ENCODE results near the gene RREB1. TPM values are rescaled to one million over a fixed set of nuclear protein-coding genes. Genes with fewer than 3 reads are reported as not detected.

Gene RREB1
- total RNA-seq, 1 donor from 2014 or later: 41.8 TPM

- TF ChIP-seq EZH2 (IDR thresholded peaks at IDR 0.05; ENCODE audit: insufficient read depth, low read length): no peak
- no peak for TF ChIP-seq CTCF (IDR thresholded peaks at IDR 0.05; ENCODE audit: insufficient read depth, low read depth, low read length)
- DNase-seq (ENCODE audit: low read depth) (no peak), FAIRE-seq (no peak)
- Mint-ChIP-seq H3K36me3 (ENCODE audit: low read depth, unreplicated experiment) (no peaks in the 10 kb centered on the region), H3K27me3 (ENCODE audit: low read depth, unreplicated experiment) (no peaks in the 10 kb centered on the region), H3K27ac (ENCODE audit: unreplicated experiment) (no peak overlapping the region), H3K4me1 (ENCODE audit: low read depth, unreplicated experiment) (peaks cover 16% of the 10 kb centered on the region), H3K4me3 (ENCODE audit: unreplicated experiment) (peak overlapping the region; percentile 27), H3K9me3 (ENCODE audit: unreplicated experiment) (peaks cover 3% of the 10 kb centered on the region)
- no peaks in the 10 kb centered on the region for H4K20me1 ChIP-seq (ENCODE audit: insufficient read depth, low read length)
- H3K36me3 ChIP-seq (ENCODE audit: insufficient read depth, low read length): no peaks in the 10 kb centered on the region
- no peak overlapping the region for H3K4me2 ChIP-seq (ENCODE audit: low read length)
- H3K9me3 ChIP-seq (ENCODE audit: insufficient read depth, low read depth, low read length): no peaks in the 10 kb centered on the region
- H3K27me3 ChIP-seq (ENCODE audit: insufficient read depth, low read length): no peaks in the 10 kb centered on the region
- H3K27ac ChIP-seq (ENCODE audit: low read depth, low read length): no peak overlapping the region
- peaks cover 13% of the 10 kb centered on the region for H3K4me1 ChIP-seq (ENCODE audit: insufficient read depth, low read length)
- H2AFZ ChIP-seq (ENCODE audit: low read depth, low read length): no peak overlapping the region
- H3K79me2 ChIP-seq (ENCODE audit: insufficient read depth, low read length): no peaks in the 10 kb centered on the region
- H3K9ac ChIP-seq (ENCODE audit: low read length): no peak overlapping the region
- H3K4me3 ChIP-seq (ENCODE audit: insufficient read depth, low read depth, low read length): no peak overlapping the region
These were observed 149.9 kb downstream of the RREB1 start for GRCh38 chr6:7257521-7258230.

- Histone ChIP-seq H3K4me1 (ENCODE audit: insufficient read depth, low read length) (peaks cover 13% of the 10 kb centered on the region), H2AFZ (ENCODE audit: low read depth, low read length) (no peak overlapping the region), H3K4me3 (ENCODE audit: insufficient read depth, low read depth, low read length) (no peak overlapping the region), H3K27ac (ENCODE audit: low read depth, low read length) (no peak overlapping the region), H3K36me3 (ENCODE audit: insufficient read depth, low read length) (no peaks in the 10 kb centered on the region), H3K9me3 (ENCODE audit: insufficient read depth, low read depth, low read length) (no peaks in the 10 kb centered on the region), H3K27me3 (ENCODE audit: insufficient read depth, low read length) (no peaks in the 10 kb centered on the region), H3K79me2 (ENCODE audit: insufficient read depth, low read length) (no peaks in the 10 kb centered on the region), H4K20me1 (ENCODE audit: insufficient read depth, low read length) (no peaks in the 10 kb centered on the region), H3K4me2 (ENCODE audit: low read length) (no peak overlapping the region), H3K9ac (ENCODE audit: low read length) (no peak overlapping the region)
- Mint-ChIP-seq H3K27me3 (ENCODE audit: low read depth, unreplicated experiment) (no peaks in the 10 kb centered on the region), H3K36me3 (ENCODE audit: low read depth, unreplicated experiment) (no peaks in the 10 kb centered on the region), H3K27ac (ENCODE audit: unreplicated experiment) (no peak overlapping the region), H3K9me3 (ENCODE audit: unreplicated experiment) (peaks cover 3% of the 10 kb centered on the region), H3K4me1 (ENCODE audit: low read depth, unreplicated experiment) (peaks cover 16% of the 10 kb centered on the region), H3K4me3 (ENCODE audit: unreplicated experiment) (peak overlapping the region; percentile 27)
- TF ChIP-seq CTCF (IDR thresholded peaks at IDR 0.05; ENCODE audit: insufficient read depth, low read depth, low read length) (no peak), EZH2 (IDR thresholded peaks at IDR 0.05; ENCODE audit: insufficient read depth, low read length) (no peak)
- no peak for FAIRE-seq
- DNase-seq (ENCODE audit: low read depth): no peak
These were observed 150.5 kb downstream of the RREB1 start for GRCh38 chr6:7258231-7258763.
